ENCODE results near the gene APBB2.
"Not testable (repeated sequence)": the region's sequence is repeated elsewhere in the genome, so short reads cannot be mapped to it uniquely, and the experiment has no call there.

APBB2 gene

DNA sequence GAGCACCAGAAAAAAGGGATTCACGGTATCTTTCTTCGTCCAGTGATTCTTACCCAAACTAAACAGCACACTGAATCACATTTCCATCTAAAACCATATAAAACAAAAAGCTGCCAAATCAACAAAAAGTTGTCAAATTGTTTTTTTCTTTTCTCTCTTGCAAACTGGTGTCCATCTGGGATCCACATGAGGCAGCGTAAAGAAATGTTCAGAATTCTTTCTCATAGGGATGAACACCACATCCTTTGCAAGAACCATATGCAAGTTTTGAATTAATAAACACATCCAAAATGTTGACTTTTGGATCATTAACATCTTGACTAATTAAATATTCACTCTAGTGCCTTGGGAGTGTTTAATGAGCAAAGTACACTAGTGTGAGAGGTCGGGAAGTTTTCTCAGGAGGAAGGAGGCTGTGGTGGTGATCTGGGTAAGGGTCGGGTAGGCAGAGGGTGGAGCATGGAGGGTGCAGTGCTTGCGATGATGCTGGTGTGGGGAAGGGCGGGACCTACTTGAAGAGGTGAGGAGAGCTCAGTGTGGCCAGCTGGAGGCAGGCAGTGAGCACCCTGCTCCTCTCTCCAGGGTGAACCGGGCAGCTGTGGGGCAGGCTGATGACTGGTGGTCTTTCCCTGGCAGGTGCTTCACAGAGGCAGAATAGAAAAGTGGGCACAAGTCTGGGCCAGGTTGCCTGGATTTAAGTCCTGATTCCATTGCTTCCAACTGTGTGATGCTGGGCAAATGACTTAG is 391.7 kb downstream of the APBB2 start:
- DNase-seq (ENCODE audit: low read depth) = no peak

DNA sequence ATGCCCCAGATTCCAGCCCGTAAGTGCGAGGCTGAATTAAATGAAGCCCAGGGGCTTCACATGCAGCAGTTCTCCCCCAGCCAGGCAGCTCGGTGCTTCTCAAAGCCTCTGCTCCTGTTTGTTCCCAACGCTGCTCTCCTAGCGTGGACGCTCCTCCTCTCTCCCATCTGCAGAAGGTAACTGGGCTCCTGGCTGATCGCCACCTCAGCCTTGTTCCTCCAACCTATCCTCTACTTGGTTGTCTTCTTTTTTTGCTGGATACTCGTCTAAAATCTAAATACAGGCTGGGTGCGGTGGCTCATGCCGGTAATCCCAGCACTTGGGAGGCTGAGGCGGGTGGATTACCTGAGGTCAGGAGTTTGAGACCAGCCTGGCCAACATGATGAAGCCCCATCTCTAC is 394.2 kb downstream of the APBB2 start:
- DNase-seq (ENCODE audit: low read depth) = no peak

DNA sequence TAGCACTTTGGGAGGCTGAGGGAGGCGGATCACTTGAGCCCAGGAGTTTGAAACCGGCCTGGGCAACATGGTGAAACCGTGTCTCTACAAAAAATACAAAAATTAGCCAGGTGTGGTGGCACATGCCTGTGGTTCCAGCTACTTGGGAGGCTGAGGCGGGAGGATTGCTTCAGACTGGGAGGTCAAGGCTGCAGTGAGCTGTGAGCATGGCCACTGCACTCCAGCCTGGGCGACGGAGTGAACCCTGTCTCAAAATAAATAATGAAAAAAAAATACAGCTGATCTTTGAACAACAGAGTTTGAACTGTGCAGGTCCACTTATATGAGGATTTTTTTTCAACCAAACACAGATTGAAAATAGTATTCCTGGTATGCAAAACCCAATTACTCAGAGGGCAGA is 397.2 kb downstream of the APBB2 start:
- not testable (repeated sequence) for DNase-seq (ENCODE audit: low read depth)

DNA sequence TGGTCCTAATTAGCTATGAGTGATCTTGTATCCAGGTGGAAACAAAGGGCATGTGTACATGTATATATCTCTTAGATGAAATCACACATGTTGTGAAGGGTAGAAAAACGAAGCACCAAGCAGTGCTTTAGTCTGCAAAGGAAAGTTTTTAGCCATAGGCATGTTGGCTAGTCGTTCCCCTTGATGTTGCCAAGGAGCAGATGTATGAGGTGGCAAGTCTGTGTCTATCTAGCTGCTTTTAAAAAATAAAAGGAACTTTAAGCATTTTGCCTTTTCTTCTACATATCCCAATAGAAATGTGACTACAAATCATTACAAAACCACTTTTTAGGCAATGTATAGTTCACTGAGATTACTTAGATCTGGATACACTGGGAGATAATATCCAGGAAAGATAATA is 401.5 kb downstream of the APBB2 start:
- no peak for DNase-seq (ENCODE audit: low read depth)

DNA sequence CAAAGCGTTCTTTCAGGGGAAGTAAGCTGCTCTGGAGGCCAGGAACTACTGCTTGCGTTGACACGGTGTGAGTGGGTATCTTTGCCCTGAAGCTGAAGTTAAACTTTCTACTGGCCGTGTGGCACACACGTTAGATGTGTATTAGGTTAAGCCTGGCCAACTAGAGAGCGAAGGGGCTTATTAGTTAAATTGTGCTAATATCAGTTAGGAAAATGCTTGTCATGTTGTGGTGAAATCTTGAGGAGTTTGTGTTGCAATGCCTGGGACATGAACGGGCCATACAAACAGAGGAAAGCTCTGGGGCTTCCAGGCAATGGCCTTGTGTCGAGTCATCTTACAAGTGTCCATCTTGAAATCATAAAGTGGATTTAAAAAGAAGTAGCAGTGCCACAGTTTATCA is 402.0 kb downstream of the APBB2 start:
- no peak for DNase-seq (ENCODE audit: low read depth)

DNA sequence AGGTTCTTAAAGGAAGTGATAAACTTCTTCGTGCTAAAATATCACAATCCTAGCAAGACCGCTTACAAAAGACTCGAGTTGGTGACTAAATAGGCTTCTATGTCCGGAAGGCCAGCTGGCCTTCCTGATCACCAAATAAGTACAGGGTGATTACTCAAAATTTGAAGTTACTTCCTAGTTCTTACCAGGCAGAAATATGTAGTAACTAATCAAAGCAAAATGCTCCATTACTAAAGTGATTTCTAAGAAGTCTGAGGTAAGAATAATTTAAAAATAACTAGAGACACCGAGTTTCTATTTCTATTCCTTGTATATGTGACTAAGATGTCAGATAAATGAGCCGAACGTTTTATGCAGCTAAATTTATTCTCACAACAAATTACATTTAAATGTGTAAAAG is 402.4 kb downstream of the APBB2 start:
- DNase-seq (ENCODE audit: low read depth) = no peak

DNA sequence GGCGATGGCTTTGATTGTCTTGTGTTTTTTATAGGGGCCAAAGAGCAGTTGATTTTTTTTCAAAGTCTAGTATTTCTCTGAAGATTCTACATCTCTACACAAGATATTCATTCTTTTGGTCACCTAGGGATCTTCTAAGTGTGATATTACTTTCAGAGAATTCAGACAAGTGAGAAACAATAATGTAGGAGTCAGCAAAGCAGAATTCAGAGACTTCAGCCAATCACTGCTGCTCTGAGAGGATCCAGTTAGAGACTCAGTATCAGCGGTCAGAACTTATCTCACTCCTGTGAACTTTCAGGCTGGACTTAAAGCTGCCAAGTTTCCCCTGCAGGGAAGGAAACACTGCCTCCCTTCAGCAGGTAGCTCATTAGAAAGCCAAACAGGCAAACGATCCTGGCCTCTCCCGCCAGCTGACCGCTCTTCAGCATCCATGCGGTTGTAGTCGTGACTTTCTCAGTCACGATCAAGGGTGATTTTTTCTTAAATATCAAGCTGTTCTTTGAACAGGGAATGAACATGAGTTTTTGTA is 405.4 kb downstream of the APBB2 start:
- no peak for DNase-seq (ENCODE audit: low read depth)

DNA sequence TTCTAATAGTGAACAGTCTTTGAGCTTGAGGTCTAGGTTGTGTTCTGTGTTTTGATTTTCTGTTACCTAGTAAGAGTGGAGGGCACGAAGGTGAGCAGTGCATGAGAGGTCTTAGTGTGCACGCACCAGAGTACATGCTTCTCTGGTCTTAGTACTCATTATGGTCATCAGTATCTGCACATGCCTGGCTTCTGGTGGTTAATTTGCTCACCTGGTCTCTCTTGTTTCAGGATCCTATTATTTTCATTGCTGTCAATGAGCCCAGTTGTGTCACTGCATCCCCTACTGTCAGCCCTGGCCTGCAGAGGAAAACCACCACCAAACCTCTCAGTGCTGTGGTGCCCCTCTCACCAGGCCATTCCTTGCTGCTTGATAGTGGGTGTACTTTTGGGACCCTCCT is 409.7 kb downstream of the APBB2 start:
- no peak for DNase-seq (ENCODE audit: low read depth)

DNA sequence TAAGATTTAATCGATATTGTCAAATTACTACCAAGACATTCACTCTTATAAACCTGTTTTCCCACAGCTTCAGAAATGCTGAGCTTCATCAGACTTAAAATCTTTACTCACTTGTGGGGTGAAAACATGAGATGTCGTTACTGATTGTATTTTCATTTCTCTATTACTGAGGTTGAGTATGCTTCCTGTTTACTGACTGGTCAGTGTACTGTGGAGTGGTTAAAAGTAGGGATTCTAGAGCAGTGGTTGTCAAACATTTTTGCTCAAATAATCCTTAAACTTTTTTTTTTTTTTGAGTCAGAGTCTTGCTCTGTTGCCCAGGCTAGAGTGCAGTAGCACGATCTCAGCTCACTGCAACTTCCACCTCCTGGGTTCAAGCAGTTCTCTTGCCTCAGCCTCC is 414.3 kb downstream of the APBB2 start:
- no peak for DNase-seq (ENCODE audit: low read depth)

DNA sequence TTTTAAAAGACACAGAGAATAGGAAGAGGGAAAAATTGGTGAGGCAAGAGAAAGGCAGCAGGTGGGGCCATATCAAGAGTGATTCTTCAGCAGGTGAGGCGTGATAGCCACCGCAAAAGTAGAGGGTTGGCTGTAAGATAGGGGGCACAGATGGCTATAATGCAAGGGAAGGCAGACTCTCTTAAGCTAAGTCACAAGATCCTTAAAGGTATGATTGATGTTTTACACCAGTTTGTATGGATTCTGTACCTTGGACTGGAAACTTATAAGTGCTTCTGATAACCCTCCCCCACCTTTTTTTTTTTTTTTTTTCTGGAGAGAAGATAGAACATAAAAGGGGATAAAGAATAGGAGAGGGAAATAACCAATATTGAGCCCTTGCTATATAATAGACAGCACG is 424.6 kb downstream of the APBB2 start:
- DNase-seq (ENCODE audit: low read depth) = no peak

DNA sequence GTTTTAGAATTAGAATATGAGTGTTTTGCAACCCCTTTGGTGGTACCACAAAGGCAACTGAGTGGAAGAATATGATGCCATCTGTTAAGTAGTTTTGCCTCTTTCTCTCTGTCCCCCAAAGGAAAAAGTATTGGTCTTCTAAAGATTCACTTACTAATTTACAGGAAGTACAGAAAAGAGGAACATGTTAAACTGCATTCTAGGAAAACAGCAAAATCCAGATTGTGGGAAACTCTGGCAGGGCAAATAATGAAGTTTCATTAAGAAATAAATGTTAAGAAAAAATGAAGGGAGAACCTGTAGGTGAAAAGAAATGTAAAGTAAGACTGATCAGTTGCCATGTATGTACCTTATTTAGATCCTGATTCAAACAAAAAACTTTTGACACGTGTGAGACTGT is 425.3 kb downstream of the APBB2 start:
- DNase-seq (ENCODE audit: low read depth) = no peak

DNA sequence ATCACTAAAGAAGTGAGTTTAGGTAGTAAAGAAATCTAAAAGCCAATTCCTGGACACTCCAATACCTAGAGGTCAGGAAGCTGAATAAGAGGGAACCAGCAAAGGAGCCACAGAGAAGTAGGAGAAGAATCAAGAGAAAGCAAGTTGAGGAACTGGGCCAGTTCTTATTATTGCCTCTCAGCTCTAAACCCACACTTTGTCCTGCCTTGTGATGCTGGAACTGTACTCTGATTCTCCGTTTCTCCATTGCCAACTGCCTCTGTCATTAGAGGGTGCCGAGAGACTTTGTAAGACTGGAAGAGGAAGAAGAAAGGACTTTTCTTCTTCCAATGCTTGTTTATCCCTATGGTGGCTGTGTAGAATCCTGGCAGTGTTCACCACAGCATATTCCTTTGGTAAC is 426.0 kb downstream of the APBB2 start:
- DNase-seq (ENCODE audit: low read depth) = no peak

DNA sequence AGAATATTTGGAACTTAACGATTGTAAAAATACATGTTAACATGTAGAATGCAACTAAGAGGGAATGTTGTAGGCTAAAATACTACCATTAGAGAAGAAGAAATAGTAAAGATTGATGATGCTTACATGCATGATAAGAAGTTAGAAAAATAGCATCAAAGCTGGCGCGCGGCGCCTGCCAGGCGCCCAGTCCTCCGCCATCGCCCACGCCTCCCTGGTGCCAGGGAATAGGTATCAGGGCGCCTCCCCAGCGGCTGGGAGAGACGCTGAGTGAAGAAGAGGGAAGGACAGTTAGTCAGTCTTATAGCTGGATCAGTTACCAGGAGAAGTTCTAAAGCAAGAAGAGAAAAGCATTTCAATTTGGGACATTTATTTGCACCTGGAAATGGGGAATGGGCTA is 428.6 kb downstream of the APBB2 start:
- no peak for DNase-seq (ENCODE audit: low read depth)

DNA sequence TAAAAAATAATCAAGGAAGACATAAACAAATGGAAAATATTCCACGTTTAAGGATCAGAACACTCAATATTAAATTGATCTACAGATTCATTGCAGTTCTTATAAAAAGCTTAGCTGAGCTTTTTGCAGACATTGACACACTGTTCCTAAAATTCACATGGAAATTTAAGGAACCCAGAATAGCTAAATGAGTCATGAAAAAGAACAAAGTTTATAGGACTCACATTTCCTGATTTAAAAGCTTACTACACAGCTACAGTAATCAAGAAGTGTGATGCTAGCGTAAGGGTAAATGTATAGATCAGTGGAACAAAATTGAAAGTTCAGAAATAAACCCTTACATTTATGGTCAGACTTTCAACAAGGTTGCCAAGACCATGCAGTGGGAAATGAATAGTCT is 431.5 kb downstream of the APBB2 start:
- DNase-seq (ENCODE audit: low read depth) = no peak

DNA sequence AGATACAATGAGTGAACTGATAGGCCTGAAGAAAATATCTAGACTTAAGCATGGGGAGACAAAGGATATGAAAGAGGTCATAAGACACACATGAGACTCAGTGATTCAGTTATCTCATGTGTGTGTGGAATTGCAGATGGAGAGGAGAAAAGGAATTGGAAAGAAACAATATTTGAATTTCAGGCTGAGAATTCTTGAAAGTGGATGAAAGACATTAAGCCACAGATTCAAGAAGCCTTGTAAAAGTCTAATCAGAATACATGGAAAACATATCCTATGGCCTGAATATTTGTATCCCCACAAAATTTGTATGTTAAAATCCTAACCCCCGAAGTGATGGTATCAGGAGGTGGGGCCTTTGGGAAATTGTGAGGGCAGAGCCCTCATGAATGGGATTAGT is 436.3 kb downstream of the APBB2 start:
- DNase-seq (ENCODE audit: low read depth) = no peak

DNA sequence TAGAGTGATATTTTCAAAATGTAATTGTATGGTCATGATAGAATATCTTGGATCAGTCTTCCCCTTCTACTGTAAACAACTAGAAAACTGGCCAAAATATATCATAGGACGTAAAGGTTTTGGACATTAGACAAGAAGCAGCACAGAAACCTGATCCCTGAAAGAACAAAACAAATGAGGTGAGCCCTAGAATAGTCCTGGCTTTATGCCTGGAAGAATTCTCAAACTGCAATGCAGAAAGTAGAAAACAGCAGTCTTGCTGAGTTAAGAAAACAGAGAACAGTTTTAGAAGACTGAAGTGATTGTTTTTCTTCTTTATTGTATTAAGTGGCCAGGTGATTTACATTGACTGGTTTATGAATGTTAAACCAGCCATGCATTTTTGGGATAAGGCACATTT is 445.1 kb downstream of the APBB2 start:
- no peak for DNase-seq (ENCODE audit: low read depth)

DNA sequence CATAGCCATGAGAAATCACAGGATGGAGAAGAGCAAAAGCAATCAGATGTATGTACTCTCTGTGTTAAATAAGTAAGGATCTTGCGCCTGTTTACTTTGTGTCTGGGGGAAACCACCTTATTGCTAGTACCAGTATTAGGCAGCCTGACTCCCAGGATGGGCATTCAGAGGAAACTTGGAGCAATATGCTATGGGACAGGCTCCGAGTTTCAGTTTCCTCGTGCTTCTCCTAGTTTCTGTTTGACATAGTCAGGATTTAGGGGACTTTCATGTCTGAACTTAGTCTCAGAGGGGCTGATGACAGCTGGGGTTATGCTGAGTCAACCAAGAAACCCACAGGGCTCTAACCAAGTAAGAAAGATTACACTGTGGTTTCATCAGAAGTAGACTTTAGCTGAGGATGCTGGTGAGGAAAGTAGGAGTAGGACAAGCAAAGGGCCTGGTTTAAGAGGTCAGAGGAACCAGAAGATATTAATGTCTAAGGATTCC is 451.1 kb downstream of the APBB2 start:
- no peak for DNase-seq (ENCODE audit: low read depth)
